ENCODE data around the gene PTTG1IP2. TPM values are rescaled to one million over a fixed set of nuclear protein-coding genes. Genes with fewer than 3 reads are reported as not detected.

PTTG1IP2 gene
- total RNA-seq, 6 experiments from 2014 or later: not detected

DNA sequence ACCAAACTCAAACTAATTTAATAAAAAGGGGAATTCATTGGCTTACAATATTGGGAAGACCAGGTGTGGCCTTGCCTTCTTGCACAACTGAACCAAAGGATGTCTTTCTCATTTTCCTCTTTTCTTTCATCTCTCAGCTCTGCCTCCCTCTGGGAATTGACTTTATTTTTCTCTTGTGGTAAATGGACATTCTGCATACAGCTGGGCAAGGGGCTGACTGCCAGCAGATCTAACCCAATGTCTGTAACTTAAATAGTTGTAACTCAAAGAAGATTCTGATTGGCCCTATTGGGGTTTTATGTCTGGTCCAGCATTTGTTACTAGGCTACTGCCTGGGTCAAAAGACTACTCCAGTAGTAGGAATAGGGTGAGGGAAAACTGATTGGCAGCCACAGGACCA, 15.3 kb downstream of the PTTG1IP2 start:
- H3K4me1 ChIP-seq: no peaks in the 10 kb centered on the region
- DNase-seq (no peak), ATAC-seq (no peak)
- no peak overlapping the region for H3K4me3 ChIP-seq
- H3K9me3 ChIP-seq: no peaks in the 10 kb centered on the region
- no peaks in the 10 kb centered on the region for H3K27me3 ChIP-seq
- H3K36me3 ChIP-seq: no peaks in the 10 kb centered on the region
- H3K27ac ChIP-seq: no peak overlapping the region
- intact Hi-C loops (cut with DNase I): no loop called here
- TF ChIP-seq POLR2A (IDR thresholded peaks at IDR 0.05): no peak
- TF ChIP-seq, protein P1, sequence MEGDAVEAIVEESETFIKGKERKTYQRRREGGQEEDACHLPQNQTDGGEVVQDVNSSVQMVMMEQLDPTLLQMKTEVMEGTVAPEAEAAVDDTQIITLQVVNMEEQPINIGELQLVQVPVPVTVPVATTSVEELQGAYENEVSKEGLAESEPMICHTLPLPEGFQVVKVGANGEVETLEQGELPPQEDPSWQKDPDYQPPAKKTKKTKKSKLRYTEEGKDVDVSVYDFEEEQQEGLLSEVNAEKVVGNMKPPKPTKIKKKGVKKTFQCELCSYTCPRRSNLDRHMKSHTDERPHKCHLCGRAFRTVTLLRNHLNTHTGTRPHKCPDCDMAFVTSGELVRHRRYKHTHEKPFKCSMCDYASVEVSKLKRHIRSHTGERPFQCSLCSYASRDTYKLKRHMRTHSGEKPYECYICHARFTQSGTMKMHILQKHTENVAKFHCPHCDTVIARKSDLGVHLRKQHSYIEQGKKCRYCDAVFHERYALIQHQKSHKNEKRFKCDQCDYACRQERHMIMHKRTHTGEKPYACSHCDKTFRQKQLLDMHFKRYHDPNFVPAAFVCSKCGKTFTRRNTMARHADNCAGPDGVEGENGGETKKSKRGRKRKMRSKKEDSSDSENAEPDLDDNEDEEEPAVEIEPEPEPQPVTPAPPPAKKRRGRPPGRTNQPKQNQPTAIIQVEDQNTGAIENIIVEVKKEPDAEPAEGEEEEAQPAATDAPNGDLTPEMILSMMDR (IDR thresholded peaks at IDR 0.05): no peak

- H3K27me3 ChIP-seq: no peaks in the 10 kb centered on the region
- no peak overlapping the region for H3K27ac ChIP-seq
- intact Hi-C loops (cut with DNase I): no loop called here
- H3K4me1 ChIP-seq: no peaks in the 10 kb centered on the region
- ATAC-seq: no peak
- H3K9me3 ChIP-seq: no peaks in the 10 kb centered on the region
- H3K4me3 ChIP-seq: no peak overlapping the region
- H3K36me3 ChIP-seq: no peaks in the 10 kb centered on the region
- WGBS (ENCODE audit: insufficient coverage, low coverage, low lambda C conversion rate, missing lambda C conversion rate): 85% methylated on average over 5 of the region's 6 CpGs
- DNase-seq: no peak
- TF ChIP-seq, protein P1 (IDR thresholded peaks at IDR 0.05): no peak
- TF ChIP-seq POLR2A (IDR thresholded peaks at IDR 0.05): no peak
Observed at GRCh38 chr7:90485734-90486316, 16.4 kb downstream of the PTTG1IP2 start.

- intact Hi-C loops (cut with DNase I): no loop called here
- Histone ChIP-seq H3K4me3 (no peak overlapping the region), H3K27ac (no peak overlapping the region), H3K36me3 (no peaks in the 10 kb centered on the region), H3K4me1 (no peaks in the 10 kb centered on the region), H3K27me3 (no peaks in the 10 kb centered on the region), H3K9me3 (no peaks in the 10 kb centered on the region)
- ATAC-seq (no peak), DNase-seq (no peak)
- TF ChIP-seq, protein P1 (IDR thresholded peaks at IDR 0.05): no peak
- no peak for TF ChIP-seq POLR2A (IDR thresholded peaks at IDR 0.05)
- WGBS (ENCODE audit: insufficient coverage, low coverage, low lambda C conversion rate, missing lambda C conversion rate): 74% methylated on average over 2 of the region's 2 CpGs
Observed at GRCh38 chr7:90487808-90488207, 18.4 kb downstream of the PTTG1IP2 start.

DNA sequence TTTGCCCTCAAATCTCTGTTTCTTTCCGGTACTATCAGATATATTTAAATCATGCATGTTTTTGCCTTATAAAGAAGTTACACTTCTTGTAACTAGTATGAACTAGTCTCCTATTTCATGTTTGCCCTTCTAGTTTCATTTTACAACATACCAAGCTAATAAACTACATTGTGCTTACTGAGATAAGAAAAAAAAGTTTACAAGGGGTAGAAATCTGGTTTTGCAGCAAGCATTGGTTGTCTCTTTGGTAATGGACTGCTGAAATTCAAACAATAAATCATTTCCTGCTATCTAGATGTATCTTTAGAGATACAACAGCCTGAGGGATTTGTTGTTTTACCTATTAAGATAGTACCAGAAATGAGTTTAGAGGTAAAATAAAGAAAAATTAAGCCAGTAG, 18.8 kb downstream of the PTTG1IP2 start:
- H3K9me3 ChIP-seq: no peaks in the 10 kb centered on the region
- no peak overlapping the region for H3K27ac ChIP-seq
- intact Hi-C loops (cut with DNase I): no loop called here
- H3K27me3 ChIP-seq: no peaks in the 10 kb centered on the region
- H3K4me1 ChIP-seq: no peaks in the 10 kb centered on the region
- no peaks in the 10 kb centered on the region for H3K36me3 ChIP-seq
- no peak for DNase-seq
- TF ChIP-seq, protein P1 (IDR thresholded peaks at IDR 0.05): no peak
- TF ChIP-seq POLR2A (IDR thresholded peaks at IDR 0.05): no peak
- WGBS (ENCODE audit: insufficient coverage, low coverage, low lambda C conversion rate, missing lambda C conversion rate): 92% methylated on average over 1 of the region's 1 CpG
- no peak for ATAC-seq
- no peak overlapping the region for H3K4me3 ChIP-seq

DNA sequence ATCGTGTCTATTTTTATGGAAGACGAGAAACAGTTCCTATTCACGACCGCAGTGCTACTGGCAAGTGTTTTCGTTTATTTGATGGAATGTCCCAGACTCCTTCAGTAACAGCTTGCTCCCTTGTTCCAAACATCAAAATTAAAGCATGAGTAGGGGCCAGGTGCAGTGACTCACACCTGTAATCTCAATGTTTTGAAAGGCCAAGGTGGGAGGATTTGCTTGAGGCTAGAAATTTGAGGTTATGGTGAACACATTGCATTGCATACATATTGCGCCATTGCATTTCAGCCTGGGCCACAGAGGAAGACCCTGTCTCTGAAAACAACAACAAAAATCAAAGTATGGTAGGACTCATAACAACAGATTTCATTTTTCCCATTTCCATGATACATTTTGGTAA, 22.8 kb downstream of the PTTG1IP2 start:
- Histone ChIP-seq H3K9me3 (no peaks in the 10 kb centered on the region), H3K36me3 (no peaks in the 10 kb centered on the region), H3K27ac (no peak overlapping the region), H3K27me3 (no peaks in the 10 kb centered on the region), H3K4me3 (no peak overlapping the region), H3K4me1 (no peaks in the 10 kb centered on the region)
- WGBS (ENCODE audit: insufficient coverage, low coverage, low lambda C conversion rate, missing lambda C conversion rate): 89% methylated on average over 5 of the region's 6 CpGs
- intact Hi-C loops (cut with DNase I): no loop called here
- DNase-seq: no peak
- TF ChIP-seq POLR2A (IDR thresholded peaks at IDR 0.05): no peak
- TF ChIP-seq, protein P1 (IDR thresholded peaks at IDR 0.05): no peak
- ATAC-seq: no peak

Measured in right lobe of liver (tissue), 6 donors.